ACC112 (cell line): Measurements from ENCODE around the gene CLIP2.
"Not testable (repeated sequence)": the region's sequence is repeated elsewhere in the genome, so short reads cannot be mapped to it uniquely, and the experiment has no call there.

Source experiments
- H2AFZ ChIP-seq: fragments of 200-600 bp; sonication (generic); one replicate; pipeline ENCODE4 v1.6.0; 2017; ENCODE audit warnings: antibody characterized with exemption, low read length; ENCODE audit not compliant: unreplicated experiment
- H3K27ac ChIP-seq: fragments of 200-600 bp; sonication (generic); 2 replicates; pipeline ENCODE4 v1.5.1; 2014; ENCODE audit warnings: low read depth, mild to moderate bottlenecking, antibody characterized with exemption, low read length, moderate library complexity
- H3K27me3 ChIP-seq: fragments of 200-600 bp; sonication (generic); 2 replicates; pipeline ENCODE4 v1.6.1; 2014; ENCODE audit warnings: mild to moderate bottlenecking, antibody characterized with exemption, low read length, moderate library complexity, mixed read lengths; ENCODE audit not compliant: insufficient read depth
- H3K36me3 ChIP-seq: fragments of 200-600 bp; sonication (generic); 2 replicates; pipeline ENCODE4 v1.6.1; 2016; ENCODE audit warnings: mild to moderate bottlenecking, antibody characterized with exemption, low read length, moderate library complexity, mixed read lengths; ENCODE audit not compliant: insufficient read depth
- H3K4me1 ChIP-seq: fragments of 200-600 bp; sonication (generic); one replicate; pipeline ENCODE4 v1.6.1; 2016; ENCODE audit warnings: low read length, mixed read lengths; ENCODE audit not compliant: insufficient read depth, unreplicated experiment, control insufficient read depth
- H3K4me3 ChIP-seq: fragments of 200-600 bp; sonication (generic); 2 replicates; pipeline ENCODE4 v1.5.1; 2014; ENCODE audit warnings: mild to moderate bottlenecking, low read depth, low read length
- H3K79me2 ChIP-seq: fragments of 200-600 bp; sonication (generic); one replicate; pipeline ENCODE4 v1.6.0; 2016; ENCODE audit warnings: low read length; ENCODE audit not compliant: control insufficient read depth, unreplicated experiment, insufficient read depth

Gene CLIP2

DNA sequence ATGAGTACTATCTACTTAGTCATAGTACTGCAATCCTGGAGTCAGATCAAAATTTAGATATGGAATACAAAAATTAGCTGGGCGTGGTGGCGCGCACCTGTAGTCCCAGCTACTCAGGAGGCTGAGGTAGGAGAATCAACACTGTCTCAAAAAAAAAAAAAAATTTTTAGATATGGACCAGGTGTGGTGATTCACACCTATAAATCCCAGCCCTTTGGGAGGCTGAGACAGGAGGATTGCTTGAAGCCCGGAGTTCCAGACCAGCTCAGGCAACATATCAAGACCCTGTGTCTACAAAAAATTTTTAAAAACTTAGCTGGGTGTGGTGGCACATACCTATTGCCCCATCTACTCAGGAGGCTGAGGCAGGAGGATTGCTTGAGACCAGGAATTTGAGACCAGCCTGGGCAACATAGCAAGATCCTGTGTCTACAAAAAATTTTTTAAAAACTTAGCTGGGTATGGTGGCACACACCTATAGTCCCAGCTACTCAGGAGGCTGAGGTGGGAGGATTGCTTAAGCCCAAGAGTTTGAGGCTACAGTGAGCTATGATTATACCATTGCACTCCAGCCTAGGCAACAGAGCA, 63.4 kb downstream of the CLIP2 start:
- H3K4me1 ChIP-seq, H2AFZ ChIP-seq, H3K27ac ChIP-seq, H3K4me3 ChIP-seq, H3K27me3 ChIP-seq, H3K79me2 ChIP-seq: not testable (repeated sequence)
- H3K36me3 ChIP-seq = peaks cover 27% of the 10 kb centered on the region

DNA sequence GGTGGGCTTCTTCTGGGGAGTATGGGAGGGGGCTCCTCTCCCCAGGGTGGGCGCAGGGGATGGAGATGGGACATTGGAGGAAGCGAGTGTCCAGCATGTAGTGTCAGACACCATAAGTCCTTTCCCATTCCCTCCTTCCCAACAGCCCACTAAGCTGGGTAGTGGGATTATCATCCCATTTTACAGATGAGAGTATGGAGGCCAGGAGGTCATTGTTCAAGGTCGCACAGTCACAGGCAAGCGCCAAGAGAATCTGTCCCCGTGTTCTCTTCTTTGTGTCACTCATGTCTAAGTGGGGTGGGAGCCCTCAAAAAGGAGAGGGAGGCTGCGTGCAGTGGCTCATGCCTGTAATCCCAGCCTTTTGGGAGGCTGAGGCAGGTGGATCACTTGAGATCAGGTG, 64.8 kb downstream of the CLIP2 start:
- Histone ChIP-seq H3K4me1 (peaks cover 5% of the 10 kb centered on the region), H2AFZ (no peak overlapping the region), H3K79me2 (no peaks in the 10 kb centered on the region), H3K36me3 (peaks cover 27% of the 10 kb centered on the region), H3K27me3 (no peaks in the 10 kb centered on the region), H3K27ac (no peak overlapping the region), H3K4me3 (no peak overlapping the region)

DNA sequence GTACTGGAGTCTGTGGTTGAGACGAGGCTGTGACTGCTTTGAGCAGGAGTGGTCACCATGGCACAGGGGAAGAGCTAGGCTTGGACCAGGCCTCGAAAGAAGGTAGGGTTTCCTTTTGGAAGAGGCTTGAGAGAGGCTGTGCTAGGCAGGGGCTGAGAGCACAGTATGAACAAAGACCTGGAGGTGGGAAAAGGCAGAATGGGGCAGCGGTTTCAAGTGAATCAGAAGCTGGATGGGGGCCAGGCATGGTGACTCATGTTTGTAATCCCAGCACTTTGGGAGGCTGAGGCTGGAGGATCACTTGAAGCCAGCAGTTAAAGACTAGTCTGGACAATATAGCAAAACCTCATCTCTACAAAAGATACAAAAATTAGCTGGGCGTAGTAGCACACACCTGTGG, 65.9 kb downstream of the CLIP2 start:
- H3K27me3 ChIP-seq = no peaks in the 10 kb centered on the region
- no peak overlapping the region for H2AFZ ChIP-seq
- no peaks in the 10 kb centered on the region for H3K79me2 ChIP-seq
- H3K4me1 ChIP-seq = peaks cover 5% of the 10 kb centered on the region
- peak overlapping the region; percentile 63; the same call in 1 of the 2 replicates for H3K27ac ChIP-seq
- H3K36me3 ChIP-seq = peaks cover 27% of the 10 kb centered on the region
- H3K4me3 ChIP-seq = no peak overlapping the region

DNA sequence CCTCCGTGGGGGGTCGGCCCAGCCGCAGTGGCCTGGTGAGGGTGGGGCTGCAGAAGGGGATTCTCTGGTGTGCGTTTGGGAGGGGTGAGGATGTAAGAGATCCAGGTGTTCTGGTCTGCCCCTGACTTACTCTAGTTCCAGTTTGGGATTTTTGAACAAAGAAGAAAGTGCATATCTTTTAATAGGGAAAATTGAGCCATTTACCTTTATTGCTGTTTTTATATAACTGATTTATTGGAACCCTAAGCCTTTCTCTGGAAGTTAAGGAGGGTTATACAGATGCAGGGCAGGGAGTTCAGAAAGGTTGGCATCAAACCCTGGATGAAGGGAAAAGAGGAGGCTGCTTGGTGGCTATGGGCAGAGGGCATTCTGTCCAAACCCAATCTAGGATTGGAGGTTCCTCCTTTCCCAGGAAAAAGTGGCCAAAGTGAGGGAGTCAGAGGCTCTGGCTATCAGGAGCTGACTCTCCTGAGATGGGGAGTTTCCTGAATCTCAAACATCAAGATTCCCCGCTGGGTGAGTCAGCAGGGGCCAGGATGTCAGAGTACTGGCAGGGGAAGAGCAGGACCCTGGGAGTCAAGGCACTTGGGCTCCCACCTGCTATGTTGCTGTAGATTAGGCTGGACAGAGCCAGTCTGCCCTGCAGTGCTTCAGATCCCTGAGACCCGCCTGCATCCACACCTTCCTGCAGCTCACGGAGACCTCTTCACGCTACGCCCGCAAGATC, 67.5 kb downstream of the CLIP2 start:
- Histone ChIP-seq H2AFZ (no peak overlapping the region), H3K79me2 (no peaks in the 10 kb centered on the region), H3K27me3 (no peaks in the 10 kb centered on the region), H3K4me1 (peaks cover 5% of the 10 kb centered on the region), H3K27ac (no peak overlapping the region), H3K36me3 (peaks cover 27% of the 10 kb centered on the region), H3K4me3 (no peak overlapping the region)

DNA sequence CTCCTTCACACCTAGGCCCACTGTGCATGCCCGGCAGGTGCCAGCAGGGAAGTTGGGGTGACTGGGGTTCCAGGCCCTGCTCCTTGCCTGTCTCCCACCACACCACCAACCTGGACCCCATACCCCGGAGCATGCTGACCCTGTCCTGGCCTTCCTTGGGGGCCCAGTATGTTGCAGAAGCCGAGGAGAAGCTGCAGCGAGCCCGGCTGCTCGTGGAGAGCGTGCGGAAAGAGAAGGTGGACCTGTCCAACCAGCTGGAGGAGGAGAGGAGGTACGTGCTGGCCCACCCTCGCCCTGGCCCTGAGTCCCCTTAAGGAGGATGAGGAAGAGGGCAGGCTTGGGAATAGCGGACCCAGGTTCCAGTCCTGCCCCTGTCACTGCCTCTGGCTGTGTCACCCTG, 70.8 kb downstream of the CLIP2 start:
- H3K79me2 ChIP-seq = no peaks in the 10 kb centered on the region
- H3K27ac ChIP-seq = no peak overlapping the region

DNA sequence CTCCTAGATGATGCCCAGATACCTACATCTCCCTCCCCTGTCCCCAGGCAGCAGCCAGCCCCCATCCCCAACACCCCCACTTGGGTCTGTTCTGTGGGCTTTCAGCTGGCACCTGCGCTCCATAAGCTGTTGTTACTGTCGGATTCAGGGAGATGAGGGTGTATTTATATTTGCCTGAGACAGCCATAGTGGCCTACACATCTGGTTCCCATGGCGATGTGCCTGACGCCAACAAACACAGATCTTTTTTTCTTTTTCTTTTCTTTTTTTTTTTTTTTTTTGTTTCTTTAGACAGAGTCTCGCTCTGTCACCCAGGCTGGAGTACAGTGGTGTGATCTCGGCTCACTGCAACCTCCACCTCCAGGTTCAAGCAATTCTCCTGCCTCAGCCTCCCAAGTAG, 73.1 kb downstream of the CLIP2 start:
- Histone ChIP-seq H3K4me1 (no peaks in the 10 kb centered on the region), H2AFZ (no peak overlapping the region), H3K27me3 (no peaks in the 10 kb centered on the region), H3K27ac (no peak overlapping the region), H3K36me3 (peaks cover 2% of the 10 kb centered on the region; the same call in 1 of the 2 replicates), H3K4me3 (no peak overlapping the region), H3K79me2 (no peaks in the 10 kb centered on the region)

More for the DNA sequence above, 70.8 kb downstream of the CLIP2 start:
- H3K4me1 ChIP-seq = peaks cover under 1% of the 10 kb centered on the region
- no peak overlapping the region for H3K4me3 ChIP-seq
- no peak overlapping the region for H2AFZ ChIP-seq
- no peaks in the 10 kb centered on the region for H3K27me3 ChIP-seq
- peaks cover 22% of the 10 kb centered on the region for H3K36me3 ChIP-seq

DNA sequence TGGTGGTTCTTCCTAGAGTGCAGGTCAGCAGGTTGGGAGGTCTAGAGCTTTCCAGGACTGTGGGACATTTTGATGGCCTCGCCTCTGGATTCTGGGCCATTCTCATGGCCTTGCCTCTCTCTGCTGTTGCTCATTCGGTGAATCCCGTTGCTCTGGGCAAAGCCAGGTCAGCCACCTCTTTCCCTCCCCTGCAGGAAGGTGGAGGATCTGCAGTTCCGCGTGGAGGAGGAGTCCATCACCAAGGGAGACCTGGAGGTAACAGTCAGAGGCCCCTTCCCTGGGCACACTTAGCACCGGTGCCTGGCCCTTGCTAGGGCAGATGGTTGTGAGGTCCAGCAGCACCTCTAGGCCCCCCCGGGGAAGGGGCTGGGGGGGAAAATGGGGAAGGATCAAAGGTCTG, 74.9 kb downstream of the CLIP2 start:
- no peaks in the 10 kb centered on the region for H3K27me3 ChIP-seq
- no peak overlapping the region for H3K27ac ChIP-seq
- H3K36me3 ChIP-seq = no peaks in the 10 kb centered on the region; the same call in 1 of the 2 replicates
- H3K4me1 ChIP-seq = no peaks in the 10 kb centered on the region
- H2AFZ ChIP-seq = no peak overlapping the region
- H3K79me2 ChIP-seq = no peaks in the 10 kb centered on the region
- no peak overlapping the region for H3K4me3 ChIP-seq

DNA sequence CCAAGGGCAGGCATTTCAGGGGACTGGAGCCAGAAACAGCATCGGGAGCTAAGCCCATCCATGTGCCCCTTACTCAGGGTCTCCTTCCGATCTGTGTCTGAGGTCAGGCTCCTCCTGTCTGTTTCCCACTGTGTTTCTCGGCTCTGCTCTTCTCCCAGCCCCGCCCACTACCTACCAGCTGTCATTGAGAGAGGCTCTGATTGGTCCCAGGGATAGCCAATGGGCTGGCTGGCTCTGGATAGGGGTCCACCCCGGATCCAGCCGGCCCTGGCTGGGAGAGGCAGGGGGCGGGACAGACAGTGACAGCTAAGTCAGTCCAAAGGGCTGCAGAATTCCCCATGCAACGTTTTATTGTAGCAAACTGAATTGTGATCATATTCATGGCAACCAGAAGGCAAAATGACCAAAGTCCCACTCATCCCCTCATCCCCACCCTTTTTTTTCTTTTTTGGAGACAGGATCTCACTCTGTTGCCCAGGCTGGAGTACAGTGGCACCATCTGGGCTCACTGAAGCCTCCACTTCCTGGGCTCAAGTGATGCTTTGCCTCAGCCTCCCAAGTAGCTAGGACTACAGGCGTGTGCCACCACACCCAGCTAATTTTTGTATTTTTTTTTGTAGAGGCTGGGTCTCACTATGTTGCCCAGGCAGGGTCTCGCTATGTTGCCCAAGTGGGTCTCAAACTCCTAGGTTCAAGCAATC, 76.3 kb downstream of the CLIP2 start:
- no peak overlapping the region for H3K4me3 ChIP-seq
- no peaks in the 10 kb centered on the region for H3K27me3 ChIP-seq
- H3K36me3 ChIP-seq = no peaks in the 10 kb centered on the region; the same call in 1 of the 2 replicates
- H2AFZ ChIP-seq = no peak overlapping the region
- no peaks in the 10 kb centered on the region for H3K4me1 ChIP-seq
- no peaks in the 10 kb centered on the region for H3K79me2 ChIP-seq
- H3K27ac ChIP-seq = no peak overlapping the region

DNA sequence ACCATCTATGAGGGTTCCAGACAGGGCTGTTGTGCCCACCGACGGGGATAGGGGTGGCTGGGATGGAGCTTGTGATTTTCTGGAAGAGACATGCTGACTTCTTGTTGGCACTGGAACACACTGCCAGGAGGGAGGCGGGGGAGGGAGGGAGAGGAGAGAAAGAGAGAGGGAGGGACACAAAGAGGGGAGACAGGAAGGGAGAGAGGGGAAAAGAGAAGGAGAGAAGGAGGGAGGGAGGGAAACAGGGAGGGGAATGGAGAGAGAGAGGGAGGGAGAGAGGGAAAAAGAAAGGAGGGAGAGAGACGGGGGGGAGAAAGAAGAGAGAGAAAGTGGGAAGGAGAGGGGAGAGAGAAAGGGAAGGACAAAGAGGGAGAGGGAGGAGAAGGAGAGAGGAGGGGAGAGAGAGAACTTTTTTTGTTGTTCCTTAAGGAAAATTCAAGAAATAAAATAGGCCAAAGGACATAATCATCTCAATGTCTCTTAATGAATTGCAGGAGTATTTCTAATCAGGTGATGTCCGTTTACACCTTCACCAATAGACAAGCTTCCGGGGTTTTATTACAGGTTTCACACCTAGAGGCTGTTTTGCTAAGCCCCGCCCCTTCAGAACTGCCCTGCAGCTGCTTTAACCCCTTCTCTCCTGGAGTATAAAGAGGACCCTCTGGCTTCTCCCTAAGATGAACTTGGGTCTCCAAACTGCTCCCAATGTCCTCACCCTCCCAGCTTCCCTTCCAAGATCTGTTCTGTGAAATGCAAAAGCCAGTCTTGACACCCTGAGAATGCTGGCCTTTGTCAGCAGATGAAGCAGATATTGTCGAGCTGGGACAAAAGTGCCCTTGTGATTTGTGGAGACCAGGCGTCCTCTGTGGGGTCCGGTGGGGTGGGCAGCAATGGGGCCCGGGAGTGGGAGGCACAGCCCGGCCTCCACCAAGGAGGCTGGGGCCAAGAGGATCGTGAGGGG, 82.5 kb downstream of the CLIP2 start:
- Histone ChIP-seq H3K27me3 (no peaks in the 10 kb centered on the region), H3K4me3 (no peak overlapping the region), H3K36me3 (no peaks in the 10 kb centered on the region), H2AFZ (no peak overlapping the region), H3K4me1 (no peaks in the 10 kb centered on the region), H3K27ac (no peak overlapping the region), H3K79me2 (no peaks in the 10 kb centered on the region)

DNA sequence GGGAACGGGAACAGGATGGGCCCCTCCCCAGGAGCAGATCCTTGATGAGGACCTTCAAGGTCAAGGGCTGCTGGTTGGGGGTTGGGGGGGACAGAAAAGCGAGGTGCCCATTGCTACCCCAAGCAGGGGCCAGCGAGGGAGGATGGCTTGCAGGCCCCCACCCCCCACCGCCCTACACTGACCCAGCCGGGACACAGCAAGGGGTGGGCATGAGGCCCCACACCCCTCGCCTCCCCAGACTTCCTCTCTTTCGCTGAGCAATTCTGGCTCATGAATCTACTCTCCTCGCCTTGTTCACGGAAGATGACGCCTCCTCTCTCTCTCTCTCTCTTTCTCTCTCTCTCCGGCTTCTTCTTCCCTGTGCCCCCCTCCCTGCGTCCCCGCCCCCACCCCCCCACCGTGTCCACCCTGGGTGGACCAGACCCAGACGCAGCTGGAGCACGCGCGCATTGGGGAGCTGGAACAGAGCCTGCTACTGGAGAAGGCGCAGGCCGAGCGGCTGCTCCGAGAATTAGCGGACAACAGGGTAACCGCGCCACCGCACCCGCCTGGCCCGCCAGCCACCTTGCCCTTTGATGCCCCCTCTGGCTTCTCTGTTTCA, 83.4 kb downstream of the CLIP2 start:
- no peaks in the 10 kb centered on the region for H3K27me3 ChIP-seq
- no peaks in the 10 kb centered on the region for H3K36me3 ChIP-seq
- no peak overlapping the region for H3K4me3 ChIP-seq
- H3K27ac ChIP-seq = no peak overlapping the region
- H2AFZ ChIP-seq = no peak overlapping the region
- no peaks in the 10 kb centered on the region for H3K79me2 ChIP-seq
- H3K4me1 ChIP-seq = no peaks in the 10 kb centered on the region
